Fibroblast of peridontal ligament (primary cell): ENCODE data around the gene HEXD.

ENCODE experiments used
- DNase-seq: peaks from one replicate; pipeline ENCODE4 v3.0.0-alpha.2; 2010; ENCODE audit errors: extremely low read depth

The HEXD gene

DNA sequence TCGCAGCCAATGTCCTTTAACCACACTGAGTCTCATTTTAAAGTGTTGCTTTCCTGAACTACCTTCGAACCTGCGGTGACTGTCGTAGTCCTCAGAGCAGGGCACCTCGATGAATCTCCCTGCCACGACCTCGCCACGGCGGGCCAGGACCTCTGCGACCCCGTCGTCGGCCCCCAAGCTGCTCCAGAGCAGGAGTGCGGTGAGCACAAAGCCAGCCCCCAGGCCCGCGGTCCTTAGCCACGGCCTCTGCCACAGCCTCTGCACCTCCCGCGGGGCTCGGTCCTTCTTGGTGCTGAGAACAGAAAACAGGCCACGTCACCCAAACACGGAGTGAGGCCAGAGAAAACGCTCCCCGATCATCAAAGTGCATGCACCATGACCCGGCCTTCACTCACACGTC is 2.8 kb upstream of the HEXD start:
- DNase-seq: no peak

- no peak for DNase-seq
These were observed 2.4 kb upstream of the HEXD start for GRCh38 chr17:82415786-82416185.

DNA sequence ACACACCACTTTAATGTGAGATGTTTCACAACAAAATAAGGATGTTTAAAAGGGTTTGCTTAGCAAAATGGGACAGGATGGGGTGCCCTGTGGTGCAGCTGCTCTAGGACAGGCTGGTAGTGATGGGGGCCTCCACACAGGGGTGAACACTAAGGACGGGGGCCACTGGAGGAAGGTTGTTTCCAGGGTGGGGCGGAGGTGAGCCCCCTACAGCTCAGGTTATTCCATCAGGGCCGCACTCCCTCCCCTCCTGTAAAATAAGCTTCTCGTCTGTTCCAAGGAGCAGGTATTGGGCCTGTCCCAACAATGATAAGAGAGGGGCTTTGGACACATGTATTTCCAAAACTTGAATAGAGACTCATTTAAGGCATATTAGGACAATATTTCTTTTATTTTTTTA is 1.9 kb upstream of the HEXD start:
- no peak for DNase-seq

GRCh38 chr17:82416771-82417170 is 1.4 kb upstream of the HEXD start:
- no peak for DNase-seq

DNA sequence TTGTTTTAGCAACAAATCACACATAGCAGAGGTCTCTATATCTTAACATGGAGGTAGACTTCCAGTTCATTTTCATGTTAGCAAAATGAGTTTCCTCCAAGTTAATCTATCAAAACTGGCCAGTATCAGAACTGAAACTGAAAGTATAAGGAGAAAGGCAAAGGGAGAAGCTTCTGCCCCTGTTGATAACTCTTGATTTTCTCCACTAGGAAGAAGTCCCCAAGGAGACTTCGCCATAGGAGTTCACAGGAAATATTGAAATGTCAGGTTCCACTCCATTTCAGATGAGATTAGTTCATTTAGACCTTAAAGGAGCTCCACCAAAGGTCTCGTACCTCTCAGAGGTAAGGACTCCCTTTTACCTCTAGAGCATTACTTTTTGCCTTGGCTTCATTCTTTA is 1.4 kb downstream of the HEXD start:
- peak; percentile 41 for DNase-seq

- peak; percentile 64 for DNase-seq
These were observed 6.1 kb downstream of the HEXD start for GRCh38 chr17:82424001-82424862.

GRCh38 chr17:82424863-82425159 is 6.7 kb downstream of the HEXD start:
- no peak for DNase-seq

GRCh38 chr17:82428546-82428945 is 10.4 kb downstream of the HEXD start:
- DNase-seq: no peak

GRCh38 chr17:82429824-82430223 is 11.7 kb downstream of the HEXD start:
- DNase-seq: no peak

DNA sequence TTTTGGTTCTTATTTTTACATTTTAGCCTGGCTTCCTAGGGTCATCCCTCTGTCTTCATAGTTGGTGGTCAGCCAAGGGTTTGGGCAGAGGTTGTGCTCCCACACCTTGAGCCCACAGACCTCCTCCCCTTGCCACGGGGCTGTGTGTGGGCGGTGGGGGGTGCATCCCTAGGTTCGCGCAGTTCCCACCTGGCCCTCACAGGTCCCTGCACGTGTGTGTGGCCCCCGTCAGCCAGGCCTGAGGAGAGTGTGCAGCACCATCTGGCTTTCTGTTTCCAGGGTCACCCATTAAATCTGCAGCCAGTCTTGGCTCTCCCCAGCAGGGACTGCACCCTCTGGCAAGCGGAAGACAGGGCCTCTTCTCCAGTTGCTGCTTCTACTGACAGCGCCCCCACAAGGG is 13.9 kb downstream of the HEXD start:
- no peak for DNase-seq

- DNase-seq: no peak
These were observed 15.5 kb downstream of the HEXD start for GRCh38 chr17:82433560-82434215.

DNA sequence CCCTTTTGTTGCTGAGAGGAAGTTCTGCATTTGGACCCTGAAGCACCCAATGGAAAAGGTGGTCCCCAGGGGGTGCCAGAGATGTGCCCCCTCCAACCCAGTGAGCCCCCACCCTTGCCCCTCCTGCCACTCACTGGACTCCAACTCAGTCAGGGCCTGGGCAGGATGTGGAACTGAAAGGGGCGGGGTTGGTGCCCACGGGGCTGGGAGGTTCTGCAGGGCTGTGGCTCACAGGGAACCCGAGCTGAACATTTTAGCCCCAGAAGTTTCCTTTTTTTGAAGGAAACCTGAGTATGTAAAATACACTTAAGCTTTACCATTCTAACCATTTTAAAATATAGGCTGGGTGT is 16.0 kb downstream of the HEXD start:
- no peak for DNase-seq

- no peak for DNase-seq
These were observed 17.0 kb downstream of the HEXD start for GRCh38 chr17:82435103-82435502.

DNA sequence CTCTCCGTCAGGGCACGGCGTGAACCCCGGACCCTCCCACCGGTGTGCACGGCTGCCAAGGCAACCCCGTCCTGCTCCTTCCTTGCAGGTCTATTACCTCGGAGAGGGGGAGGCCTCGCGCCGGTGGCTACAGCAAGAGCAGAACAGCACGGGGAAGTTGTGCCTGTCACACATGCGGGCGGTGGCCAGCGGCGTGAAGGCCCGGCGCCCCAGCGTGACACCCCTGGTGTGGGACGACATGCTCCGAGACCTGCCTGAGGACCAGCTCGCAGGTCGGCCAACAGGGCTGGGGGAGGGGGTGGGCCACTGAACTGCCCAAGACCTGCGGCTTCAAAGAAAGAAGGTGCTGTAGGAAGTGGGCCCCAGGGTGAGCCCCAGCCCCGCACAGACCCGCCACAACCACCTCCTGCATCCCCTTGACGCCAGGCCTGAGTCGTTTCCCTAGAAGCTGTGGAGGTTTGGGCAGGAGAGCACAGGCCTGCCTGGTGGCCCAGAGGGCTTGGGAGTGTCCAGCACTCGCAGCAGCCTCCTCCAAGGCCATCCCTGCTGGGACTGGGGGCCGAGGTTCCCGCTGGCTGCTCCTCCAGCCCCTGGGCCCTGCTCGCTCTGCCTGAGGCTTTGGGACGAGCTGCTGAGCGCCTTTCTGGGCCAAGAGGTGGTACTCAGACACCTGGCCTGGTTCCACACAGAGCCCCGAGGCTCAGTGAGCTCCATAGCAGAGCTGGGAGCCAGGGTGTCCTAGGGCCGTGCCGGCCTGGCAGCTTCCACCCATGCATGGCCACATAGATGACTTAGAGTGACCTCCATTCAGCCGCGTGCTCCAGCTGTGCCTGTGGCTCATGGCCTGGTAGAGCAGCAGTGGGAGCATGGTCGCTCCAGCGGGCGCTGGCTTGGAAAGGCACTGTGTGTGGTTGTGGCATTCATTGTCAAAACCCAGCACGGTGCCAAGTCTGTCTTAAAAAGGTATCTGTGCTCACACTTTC is 17.7 kb downstream of the HEXD start:
- no peak for DNase-seq

DNA sequence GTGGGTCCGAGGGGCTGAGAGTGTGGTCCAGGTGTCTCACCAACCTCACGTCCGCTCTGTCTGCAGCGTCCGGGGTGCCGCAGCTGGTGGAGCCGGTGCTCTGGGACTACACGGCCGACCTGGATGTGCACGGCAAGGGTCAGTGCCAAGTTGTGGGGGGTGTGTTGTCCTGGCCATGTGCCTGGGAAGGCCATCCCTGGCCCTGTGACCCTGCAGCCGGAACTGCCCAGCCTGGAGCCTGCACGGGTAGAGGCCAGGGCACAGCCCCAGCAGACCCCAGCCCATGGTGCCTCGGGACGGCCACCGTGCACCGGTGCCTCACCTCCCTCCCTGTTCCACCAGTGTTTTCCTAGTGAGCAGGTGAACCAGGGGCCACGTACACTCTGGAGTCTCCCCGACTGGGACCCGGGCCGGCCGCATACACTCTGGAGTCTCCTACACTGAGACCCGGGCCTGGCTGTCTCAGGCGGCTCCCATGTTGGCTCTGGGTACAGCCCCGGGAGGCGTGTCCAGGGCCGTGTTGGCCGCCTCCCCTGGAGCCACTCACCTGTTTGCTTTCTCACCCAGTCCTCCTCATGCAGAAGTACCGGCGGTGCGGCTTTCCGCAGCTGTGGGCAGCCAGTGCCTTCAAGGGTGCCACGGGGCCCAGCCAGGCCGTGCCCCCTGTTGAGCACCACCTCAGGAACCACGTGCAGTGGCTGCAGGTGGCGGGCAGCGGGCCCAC is 18.6 kb downstream of the HEXD start:
- DNase-seq: no peak

DNA sequence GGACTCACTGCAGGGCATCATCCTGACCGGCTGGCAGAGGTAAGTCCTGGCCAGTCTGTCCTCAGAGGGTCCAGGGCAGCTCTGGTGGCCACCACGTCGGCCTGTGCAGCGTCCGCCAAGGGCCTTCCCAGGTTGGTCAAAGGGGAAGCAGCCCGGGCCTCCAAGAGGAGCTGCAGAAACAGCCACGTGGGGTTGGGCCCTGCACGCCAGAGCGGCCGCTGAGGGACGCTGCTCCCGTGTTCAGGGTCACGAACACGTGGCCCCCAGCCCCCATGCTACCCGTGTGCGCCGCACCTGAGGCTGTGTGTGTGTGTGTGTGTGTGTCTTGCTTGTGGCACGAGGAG is 19.1 kb downstream of the HEXD start:
- DNase-seq: no peak

DNA sequence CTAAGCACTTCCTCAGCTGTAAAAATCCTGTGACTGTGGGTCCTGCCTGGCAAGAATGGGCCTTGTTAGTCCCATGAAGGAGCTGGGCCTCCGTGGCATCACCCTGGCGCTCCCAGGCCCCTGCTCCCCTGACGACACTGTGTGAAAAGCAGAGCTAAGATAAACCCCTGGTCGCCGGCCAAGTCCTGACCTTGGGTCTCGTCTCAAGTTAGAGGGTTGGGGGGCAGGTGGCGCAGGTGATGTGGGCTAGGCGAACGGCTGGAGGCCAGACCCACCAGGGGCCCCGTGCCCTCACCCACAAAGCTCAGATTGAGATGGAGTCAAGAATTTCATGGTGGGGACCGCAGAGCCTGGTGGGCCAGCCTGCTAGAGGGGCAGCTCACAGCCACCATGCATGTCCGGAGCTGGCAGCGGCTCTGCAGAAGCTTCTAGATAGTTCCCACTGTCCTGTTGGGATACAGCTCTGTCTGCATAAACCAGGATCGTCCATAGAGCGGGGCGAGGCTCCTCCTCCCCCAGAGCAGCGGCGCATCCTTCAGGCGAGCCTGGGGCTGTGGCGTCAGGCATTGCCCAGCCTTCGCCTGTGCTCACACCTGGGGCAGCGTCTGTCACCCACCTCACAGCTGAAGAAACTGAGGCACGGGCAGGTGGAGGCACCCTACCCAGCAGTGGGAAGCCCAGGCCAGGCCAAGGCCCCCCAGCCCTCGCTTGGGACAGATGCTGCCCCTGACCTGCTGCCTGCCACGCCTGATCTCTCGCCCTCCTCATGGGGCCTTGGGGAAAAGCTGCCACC is 20.4 kb downstream of the HEXD start:
- no peak for DNase-seq

- DNase-seq: no peak
These were observed 21.2 kb downstream of the HEXD start for GRCh38 chr17:82439194-82439828.

DNA sequence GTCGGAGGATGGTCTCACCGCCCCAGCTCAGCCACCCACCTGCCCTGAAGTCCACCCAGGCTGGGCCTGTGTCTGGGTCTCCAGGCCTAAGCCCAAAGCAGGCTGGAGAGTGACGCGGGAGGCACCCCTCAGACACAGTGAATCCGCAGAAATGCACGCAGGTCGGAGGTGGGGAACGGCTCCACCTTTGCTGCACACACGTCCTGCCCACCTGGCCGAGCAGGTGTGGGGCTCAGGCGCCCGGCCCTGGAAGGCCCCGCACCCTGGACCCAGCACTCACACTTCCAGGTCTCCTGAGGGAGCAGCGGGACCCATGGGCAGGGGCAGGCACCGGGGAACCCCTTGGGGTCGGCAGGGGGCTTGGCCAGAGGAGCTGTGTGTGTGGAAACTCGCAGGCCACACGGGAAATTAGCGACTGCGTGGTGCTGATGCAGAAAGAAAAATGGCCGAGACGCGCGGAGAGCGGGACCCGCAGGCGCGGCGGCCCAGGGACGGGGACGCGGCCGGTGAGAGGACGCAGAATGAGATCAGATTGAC is 21.8 kb downstream of the HEXD start:
- no peak for DNase-seq

- DNase-seq: no peak
These were observed 22.4 kb downstream of the HEXD start for GRCh38 chr17:82440469-82440981.
